Stimulated activated CD4-positive, alpha-beta T cell treated with anti-CD3 and anti-CD28 coated beads, Interleukin-2, amount 100 ng/mL, for 24 hours (primary cell): Measurements from ENCODE around the gene PPIF.
"Not testable (repeated sequence)": the region's sequence is repeated elsewhere in the genome, so short reads cannot be mapped to it uniquely, and the experiment has no call there.

ENCODE experiments used
- DNase-seq, 2 donors: peaks; one replicate each; pipeline ENCODE4 v3.0.0-alpha.2; 2020

The PPIF gene

GRCh38 chr10:79332610-79333315, 14.5 kb upstream of the PPIF start:
- not testable (repeated sequence) for DNase-seq

- no peak for DNase-seq
Measured at GRCh38 chr10:79333513-79333912, 13.8 kb upstream of the PPIF start.

- no peak for DNase-seq
Measured at GRCh38 chr10:79334573-79334972, 12.7 kb upstream of the PPIF start.

- DNase-seq = no peak
Measured at GRCh38 chr10:79335094-79335469, 12.2 kb upstream of the PPIF start.

- no peak for DNase-seq
Measured at GRCh38 chr10:79335470-79336235, 11.6 kb upstream of the PPIF start.

- no peak for DNase-seq
Measured at GRCh38 chr10:79336276-79336675, 11.0 kb upstream of the PPIF start.

- DNase-seq = no peak
Measured at GRCh38 chr10:79336739-79337138, 10.5 kb upstream of the PPIF start.

GRCh38 chr10:79337783-79338469, 9.3 kb upstream of the PPIF start:
- not testable (repeated sequence) for DNase-seq

GRCh38 chr10:79339266-79339665, 8.0 kb upstream of the PPIF start:
- DNase-seq = no peak

- no peak for DNase-seq
Measured at GRCh38 chr10:79340646-79341244, 6.5 kb upstream of the PPIF start.

GRCh38 chr10:79342295-79342761, 4.9 kb upstream of the PPIF start:
- DNase-seq = no peak

GRCh38 chr10:79342811-79343561, 4.3 kb upstream of the PPIF start:
- DNase-seq = no peak

- DNase-seq = peak in 1 of 2 donors; percentile 13
Measured at GRCh38 chr10:79344502-79345195, 2.6 kb upstream of the PPIF start.

- peak in 1 of 2 donors; percentile 14 for DNase-seq
Measured at GRCh38 chr10:79345241-79346011, 1.8 kb upstream of the PPIF start.

- no peak for DNase-seq
Measured at GRCh38 chr10:79346012-79346340, 1.3 kb upstream of the PPIF start.

GRCh38 chr10:79346388-79347225, 662 bp upstream of the PPIF start:
- peak in 1 of 2 donors; percentile 18 for DNase-seq

- peak; percentile 79 to 83 for DNase-seq
Measured at GRCh38 chr10:79347894-79348639, 798 bp downstream of the PPIF start.

- peak in 1 of 2 donors; percentile 15 for DNase-seq
Measured at GRCh38 chr10:79348640-79348988, 1.3 kb downstream of the PPIF start.

GRCh38 chr10:79349072-79349491, 1.8 kb downstream of the PPIF start:
- peak in 1 of 2 donors; percentile 11 for DNase-seq
